ENCODE measurements around the gene IL15RA. TPM values are rescaled to one million over a fixed set of nuclear protein-coding genes. Genes with fewer than 3 reads are reported as not detected.

The IL15RA gene
- total RNA-seq, 1 experiment from 2014 or later = 1.9 TPM

DNA sequence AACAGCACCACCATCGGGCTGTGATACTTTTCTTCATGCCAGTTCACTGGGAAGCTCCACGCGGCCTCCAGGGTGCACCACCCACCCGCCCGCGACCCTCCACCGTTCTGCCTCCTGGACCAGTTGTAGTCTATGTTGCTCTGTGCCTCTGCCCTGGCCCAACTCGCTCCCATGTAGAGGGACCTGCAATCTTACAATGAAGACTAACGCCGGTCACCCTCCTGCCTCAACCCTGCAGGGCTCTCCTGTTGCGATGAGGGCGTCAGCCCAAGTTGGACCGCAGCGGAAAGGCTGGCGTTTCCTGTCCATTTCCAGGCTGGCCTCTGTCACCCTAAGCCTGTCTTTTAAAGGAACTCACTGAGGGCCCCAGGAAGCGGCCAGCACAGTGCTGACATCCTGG lies 34.9 kb downstream of the IL15RA start:
- Mint-ChIP-seq H3K27me3 (ENCODE audit: low read depth) (no peaks in the 10 kb centered on the region), H3K4me3 (no peak overlapping the region), H3K36me3 (peaks cover 13% of the 10 kb centered on the region), H3K4me1 (peaks cover 33% of the 10 kb centered on the region), H3K9me3 (no peaks in the 10 kb centered on the region), H3K27ac (no peak overlapping the region)
- DNase-seq (ENCODE audit: low spot score) (no peak), ATAC-seq (no peak)
- TF ChIP-seq MXD4 (CRISPR knock-in tag; IDR thresholded peaks at IDR 0.05; ENCODE audit: borderline replicate concordance) (no peak), SOX15 (CRISPR knock-in tag; IDR thresholded peaks at IDR 0.05) (no peak), RELA (CRISPR knock-in tag; IDR thresholded peaks at IDR 0.05; ENCODE audit: borderline replicate concordance) (no peak), NFYB (CRISPR knock-in tag; conservative IDR thresholded peaks at IDR 0.05; ENCODE audit: low read depth) (no peak)
- TF ChIP-seq, protein P1, sequence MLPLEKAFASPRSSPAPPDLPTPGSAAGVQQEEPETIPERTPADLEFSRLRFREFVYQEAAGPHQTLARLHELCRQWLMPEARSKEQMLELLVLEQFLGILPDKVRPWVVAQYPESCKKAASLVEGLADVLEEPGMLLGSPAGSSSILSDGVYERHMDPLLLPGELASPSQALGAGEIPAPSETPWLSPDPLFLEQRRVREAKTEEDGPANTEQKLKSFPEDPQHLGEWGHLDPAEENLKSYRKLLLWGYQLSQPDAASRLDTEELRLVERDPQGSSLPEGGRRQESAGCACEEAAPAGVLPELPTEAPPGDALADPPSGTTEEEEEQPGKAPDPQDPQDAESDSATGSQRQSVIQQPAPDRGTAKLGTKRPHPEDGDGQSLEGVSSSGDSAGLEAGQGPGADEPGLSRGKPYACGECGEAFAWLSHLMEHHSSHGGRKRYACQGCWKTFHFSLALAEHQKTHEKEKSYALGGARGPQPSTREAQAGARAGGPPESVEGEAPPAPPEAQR (CRISPR knock-in tag; IDR thresholded peaks at IDR 0.05) = no peak
- TF ChIP-seq, protein P2, sequence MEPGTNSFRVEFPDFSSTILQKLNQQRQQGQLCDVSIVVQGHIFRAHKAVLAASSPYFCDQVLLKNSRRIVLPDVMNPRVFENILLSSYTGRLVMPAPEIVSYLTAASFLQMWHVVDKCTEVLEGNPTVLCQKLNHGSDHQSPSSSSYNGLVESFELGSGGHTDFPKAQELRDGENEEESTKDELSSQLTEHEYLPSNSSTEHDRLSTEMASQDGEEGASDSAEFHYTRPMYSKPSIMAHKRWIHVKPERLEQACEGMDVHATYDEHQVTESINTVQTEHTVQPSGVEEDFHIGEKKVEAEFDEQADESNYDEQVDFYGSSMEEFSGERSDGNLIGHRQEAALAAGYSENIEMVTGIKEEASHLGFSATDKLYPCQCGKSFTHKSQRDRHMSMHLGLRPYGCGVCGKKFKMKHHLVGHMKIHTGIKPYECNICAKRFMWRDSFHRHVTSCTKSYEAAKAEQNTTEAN (CRISPR knock-in tag; IDR thresholded peaks at IDR 0.05) = no peak
- TF ChIP-seq, protein P3, sequence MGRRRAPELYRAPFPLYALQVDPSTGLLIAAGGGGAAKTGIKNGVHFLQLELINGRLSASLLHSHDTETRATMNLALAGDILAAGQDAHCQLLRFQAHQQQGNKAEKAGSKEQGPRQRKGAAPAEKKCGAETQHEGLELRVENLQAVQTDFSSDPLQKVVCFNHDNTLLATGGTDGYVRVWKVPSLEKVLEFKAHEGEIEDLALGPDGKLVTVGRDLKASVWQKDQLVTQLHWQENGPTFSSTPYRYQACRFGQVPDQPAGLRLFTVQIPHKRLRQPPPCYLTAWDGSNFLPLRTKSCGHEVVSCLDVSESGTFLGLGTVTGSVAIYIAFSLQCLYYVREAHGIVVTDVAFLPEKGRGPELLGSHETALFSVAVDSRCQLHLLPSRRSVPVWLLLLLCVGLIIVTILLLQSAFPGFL (CRISPR knock-in tag; IDR thresholded peaks at IDR 0.05; ENCODE audit: borderline replicate concordance) = no peak
- TF ChIP-seq, protein P4, sequence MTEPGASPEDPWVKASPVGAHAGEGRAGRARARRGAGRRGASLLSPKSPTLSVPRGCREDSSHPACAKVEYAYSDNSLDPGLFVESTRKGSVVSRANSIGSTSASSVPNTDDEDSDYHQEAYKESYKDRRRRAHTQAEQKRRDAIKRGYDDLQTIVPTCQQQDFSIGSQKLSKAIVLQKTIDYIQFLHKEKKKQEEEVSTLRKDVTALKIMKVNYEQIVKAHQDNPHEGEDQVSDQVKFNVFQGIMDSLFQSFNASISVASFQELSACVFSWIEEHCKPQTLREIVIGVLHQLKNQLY (CRISPR knock-in tag; IDR thresholded peaks at IDR 0.05) = no peak
- TF ChIP-seq, protein P5, sequence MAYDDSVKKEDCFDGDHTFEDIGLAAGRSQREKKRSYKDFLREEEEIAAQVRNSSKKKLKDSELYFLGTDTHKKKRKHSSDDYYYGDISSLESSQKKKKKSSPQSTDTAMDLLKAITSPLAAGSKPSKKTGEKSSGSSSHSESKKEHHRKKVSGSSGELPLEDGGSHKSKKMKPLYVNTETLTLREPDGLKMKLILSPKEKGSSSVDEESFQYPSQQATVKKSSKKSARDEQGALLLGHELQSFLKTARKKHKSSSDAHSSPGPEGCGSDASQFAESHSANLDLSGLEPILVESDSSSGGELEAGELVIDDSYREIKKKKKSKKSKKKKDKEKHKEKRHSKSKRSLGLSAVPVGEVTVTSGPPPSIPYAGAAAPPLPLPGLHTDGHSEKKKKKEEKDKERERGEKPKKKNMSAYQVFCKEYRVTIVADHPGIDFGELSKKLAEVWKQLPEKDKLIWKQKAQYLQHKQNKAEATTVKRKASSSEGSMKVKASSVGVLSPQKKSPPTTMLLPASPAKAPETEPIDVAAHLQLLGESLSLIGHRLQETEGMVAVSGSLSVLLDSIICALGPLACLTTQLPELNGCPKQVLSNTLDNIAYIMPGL (CRISPR knock-in tag; IDR thresholded peaks at IDR 0.05) = no peak
- POLR2A ChIA-PET = no interaction called here
- CTCF ChIA-PET = interaction anchor here (0.6 to 1.8 kb wide), 2 partner anchors 52 to 441 kb away, joined by 3 to 5 read pairs; partner anchors contain the start of genes ANKRD16 and FBH1

DNA sequence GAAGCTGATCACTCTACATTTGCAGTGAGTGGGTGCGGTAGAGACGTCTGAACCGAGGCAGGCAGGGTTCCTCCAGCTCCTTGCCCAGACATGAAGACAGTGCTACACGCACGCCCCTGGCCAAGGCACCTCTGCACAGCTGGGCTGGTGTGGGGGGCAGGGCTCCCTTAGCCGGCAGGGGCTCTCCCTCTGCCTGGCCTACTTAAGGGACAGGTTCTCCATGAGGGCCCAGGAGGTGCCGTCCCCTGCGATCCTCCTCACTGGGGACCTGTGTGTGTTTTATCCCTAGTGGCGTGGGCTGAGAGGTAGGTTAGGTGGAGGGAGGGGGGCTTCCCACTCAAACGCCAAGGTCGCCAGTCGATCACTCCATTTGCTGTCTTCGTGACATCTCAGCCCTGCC lies 35.3 kb downstream of the IL15RA start:
- CTCF ChIA-PET = interaction anchor here (1.8 kb wide), 1 partner anchor 52 kb away, joined by 5 read pairs; the partner anchor contains the start of genes ANKRD16 and FBH1
- no peak for ATAC-seq
- H3K4me3 Mint-ChIP-seq = no peak overlapping the region

More for the DNA sequence above, 35.3 kb downstream of the IL15RA start:
- peaks cover 16% of the 10 kb centered on the region for H3K36me3 Mint-ChIP-seq
- DNase-seq (ENCODE audit: low spot score) = no peak
- peaks cover 33% of the 10 kb centered on the region for H3K4me1 Mint-ChIP-seq
- H3K27me3 Mint-ChIP-seq (ENCODE audit: low read depth) = no peaks in the 10 kb centered on the region
- H3K27ac Mint-ChIP-seq = no peak overlapping the region
- H3K9me3 Mint-ChIP-seq = no peaks in the 10 kb centered on the region
- POLR2A ChIA-PET = interaction anchor here (0.5 kb wide), 1 partner anchor 134 kb away, joined by 4 read pairs; no protein-coding TSS in a partner anchor
- TF ChIP-seq FOXP1 (CRISPR knock-in tag; IDR thresholded peaks at IDR 0.05; ENCODE audit: borderline replicate concordance) = no peak
- TF ChIP-seq JUN (CRISPR knock-in tag; IDR thresholded peaks at IDR 0.05) = no peak
- TF ChIP-seq, protein P6, sequence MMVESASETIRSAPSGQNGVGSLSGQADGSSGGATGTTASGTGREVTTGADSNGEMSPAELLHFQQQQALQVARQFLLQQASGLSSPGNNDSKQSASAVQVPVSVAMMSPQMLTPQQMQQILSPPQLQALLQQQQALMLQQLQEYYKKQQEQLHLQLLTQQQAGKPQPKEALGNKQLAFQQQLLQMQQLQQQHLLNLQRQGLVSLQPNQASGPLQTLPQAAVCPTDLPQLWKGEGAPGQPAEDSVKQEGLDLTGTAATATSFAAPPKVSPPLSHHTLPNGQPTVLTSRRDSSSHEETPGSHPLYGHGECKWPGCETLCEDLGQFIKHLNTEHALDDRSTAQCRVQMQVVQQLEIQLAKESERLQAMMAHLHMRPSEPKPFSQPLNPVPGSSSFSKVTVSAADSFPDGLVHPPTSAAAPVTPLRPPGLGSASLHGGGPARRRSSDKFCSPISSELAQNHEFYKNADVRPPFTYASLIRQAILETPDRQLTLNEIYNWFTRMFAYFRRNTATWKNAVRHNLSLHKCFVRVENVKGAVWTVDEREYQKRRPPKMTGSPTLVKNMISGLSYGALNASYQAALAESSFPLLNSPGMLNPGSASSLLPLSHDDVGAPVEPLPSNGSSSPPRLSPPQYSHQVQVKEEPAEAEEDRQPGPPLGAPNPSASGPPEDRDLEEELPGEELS (CRISPR knock-in tag; IDR thresholded peaks at IDR 0.05) = no peak
- TF ChIP-seq, protein P7, sequence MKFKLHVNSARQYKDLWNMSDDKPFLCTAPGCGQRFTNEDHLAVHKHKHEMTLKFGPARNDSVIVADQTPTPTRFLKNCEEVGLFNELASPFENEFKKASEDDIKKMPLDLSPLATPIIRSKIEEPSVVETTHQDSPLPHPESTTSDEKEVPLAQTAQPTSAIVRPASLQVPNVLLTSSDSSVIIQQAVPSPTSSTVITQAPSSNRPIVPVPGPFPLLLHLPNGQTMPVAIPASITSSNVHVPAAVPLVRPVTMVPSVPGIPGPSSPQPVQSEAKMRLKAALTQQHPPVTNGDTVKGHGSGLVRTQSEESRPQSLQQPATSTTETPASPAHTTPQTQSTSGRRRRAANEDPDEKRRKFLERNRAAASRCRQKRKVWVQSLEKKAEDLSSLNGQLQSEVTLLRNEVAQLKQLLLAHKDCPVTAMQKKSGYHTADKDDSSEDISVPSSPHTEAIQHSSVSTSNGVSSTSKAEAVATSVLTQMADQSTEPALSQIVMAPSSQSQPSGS (CRISPR knock-in tag; IDR thresholded peaks at IDR 0.05; ENCODE audit: borderline replicate concordance, low read depth) = no peak
- TF ChIP-seq ZBTB21 (CRISPR knock-in tag; IDR thresholded peaks at IDR 0.05; ENCODE audit: borderline replicate concordance) = no peak
- TF ChIP-seq GRHL2 (CRISPR knock-in tag; IDR thresholded peaks at IDR 0.05; ENCODE audit: insufficient replicate concordance, severe bottlenecking) = no peak
- TF ChIP-seq, protein P3 (CRISPR knock-in tag; IDR thresholded peaks at IDR 0.05; ENCODE audit: borderline replicate concordance) = no peak

Measured in WTC11 (cell line).